ENCODE data around the gene DGCR6L. TPM values are rescaled to one million over a fixed set of nuclear protein-coding genes. Genes with fewer than 3 reads are reported as not detected.
"Not testable (repeated sequence)": the region's sequence is repeated elsewhere in the genome, so short reads cannot be mapped to it uniquely, and the experiment has no call there.

Gene DGCR6L
- total RNA-seq, 4 donors from 2014 or later, result 27.7 to 52.3 (median 36.9) TPM

- Histone ChIP-seq H3K27ac (no peak overlapping the region), H3K36me3 (no peaks in the 10 kb centered on the region), H3K27me3 (no peaks in the 10 kb centered on the region), H3K4me3 (no peak overlapping the region), H3K9me3 (no peaks in the 10 kb centered on the region), H3K4me1 (peaks cover 15 to 32% (median 24%) of the 10 kb centered on the region in 4 donors)
- in situ Hi-C loops (cut with MboI; ENCODE audit: low pct_ligation_motif_present in 1 of 4, low pct_unique_long_range_greater_than_20kb in 1 of 4, low sequenced_read_pairs in 3 of 4) (no loop called here), intact Hi-C loops (cut with DNase I; ENCODE audit: low total_unique reads) (no loop called here)
- TF ChIP-seq EP300 (IDR thresholded peaks at IDR 0.05; ENCODE audit: low read depth) (no peak), POLR2AphosphoS5 (IDR thresholded peaks at IDR 0.05) (no peak), POLR2A (IDR thresholded peaks at IDR 0.05) (no peak)
- TF ChIP-seq, protein P1, sequence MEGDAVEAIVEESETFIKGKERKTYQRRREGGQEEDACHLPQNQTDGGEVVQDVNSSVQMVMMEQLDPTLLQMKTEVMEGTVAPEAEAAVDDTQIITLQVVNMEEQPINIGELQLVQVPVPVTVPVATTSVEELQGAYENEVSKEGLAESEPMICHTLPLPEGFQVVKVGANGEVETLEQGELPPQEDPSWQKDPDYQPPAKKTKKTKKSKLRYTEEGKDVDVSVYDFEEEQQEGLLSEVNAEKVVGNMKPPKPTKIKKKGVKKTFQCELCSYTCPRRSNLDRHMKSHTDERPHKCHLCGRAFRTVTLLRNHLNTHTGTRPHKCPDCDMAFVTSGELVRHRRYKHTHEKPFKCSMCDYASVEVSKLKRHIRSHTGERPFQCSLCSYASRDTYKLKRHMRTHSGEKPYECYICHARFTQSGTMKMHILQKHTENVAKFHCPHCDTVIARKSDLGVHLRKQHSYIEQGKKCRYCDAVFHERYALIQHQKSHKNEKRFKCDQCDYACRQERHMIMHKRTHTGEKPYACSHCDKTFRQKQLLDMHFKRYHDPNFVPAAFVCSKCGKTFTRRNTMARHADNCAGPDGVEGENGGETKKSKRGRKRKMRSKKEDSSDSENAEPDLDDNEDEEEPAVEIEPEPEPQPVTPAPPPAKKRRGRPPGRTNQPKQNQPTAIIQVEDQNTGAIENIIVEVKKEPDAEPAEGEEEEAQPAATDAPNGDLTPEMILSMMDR (IDR thresholded peaks at IDR 0.05), result no peak
- DNase-seq, result peak; percentile 4
- WGBS, 2 donors (ENCODE audit: low coverage in 1 of 2), result 92% methylated on average over 12 of the region's 12 CpGs; no CpG with 5 or more reads in 1 of the 2 donors
These were observed 3.5 kb downstream of the DGCR6L start for GRCh38 chr22:20316217-20316843.

DNA sequence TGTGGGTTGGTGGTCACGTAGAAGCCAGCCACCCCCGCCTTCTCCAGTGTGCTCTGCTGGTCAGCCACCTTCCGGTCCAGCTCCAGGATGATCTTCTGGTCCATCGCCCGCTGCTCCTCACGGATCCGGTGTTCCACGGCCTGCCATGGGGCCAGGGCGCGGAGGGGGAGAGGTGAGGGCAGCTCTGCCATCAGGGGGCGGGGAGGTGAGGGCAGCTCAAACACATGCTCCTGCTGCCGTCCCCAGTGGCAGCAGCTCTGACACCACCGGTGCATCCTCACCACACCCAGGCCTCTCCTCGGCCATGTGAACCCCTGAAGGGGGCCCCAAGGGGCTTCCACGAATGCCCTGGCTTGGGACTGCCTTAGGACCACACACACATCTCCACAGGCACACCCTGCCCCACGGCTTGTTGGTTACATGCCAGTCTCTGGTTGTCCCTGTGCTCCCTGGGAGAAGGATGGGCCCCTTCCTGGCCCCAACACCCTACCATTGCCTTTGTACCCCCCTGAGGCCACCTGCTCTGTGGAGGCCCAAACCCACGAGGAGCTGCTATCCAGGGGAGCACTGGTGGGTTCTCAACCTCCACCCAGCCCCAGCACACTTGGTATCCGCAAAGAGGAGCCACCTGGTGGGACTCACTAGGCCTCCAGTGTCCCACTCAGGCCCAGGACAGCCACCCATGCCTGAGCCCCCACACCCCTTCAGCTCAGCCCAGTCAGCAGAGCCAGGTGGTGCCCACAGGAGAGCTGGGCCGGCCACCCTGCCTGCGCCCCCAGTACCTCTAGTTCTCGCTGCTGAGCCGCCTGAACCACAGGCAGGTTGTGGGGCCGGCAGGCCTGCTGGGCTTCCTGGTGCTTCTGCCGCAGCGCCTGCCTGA lies 4.3 kb downstream of the DGCR6L start:
- Histone ChIP-seq H3K27ac (no peak overlapping the region), H3K36me3 (no peaks in the 10 kb centered on the region), H3K9me3 (no peaks in the 10 kb centered on the region), H3K27me3 (no peaks in the 10 kb centered on the region), H3K4me3 (no peak overlapping the region), H3K4me1 (peaks cover 9 to 25% (median 17%) of the 10 kb centered on the region in 4 donors)
- in situ Hi-C loops (cut with MboI; ENCODE audit: low pct_ligation_motif_present in 1 of 4, low pct_unique_long_range_greater_than_20kb in 1 of 4, low sequenced_read_pairs in 3 of 4), result no loop called here
- TF ChIP-seq, protein P1 (IDR thresholded peaks at IDR 0.05), result no peak
- no peak for TF ChIP-seq POLR2A (IDR thresholded peaks at IDR 0.05)
- no peak for TF ChIP-seq EP300 (IDR thresholded peaks at IDR 0.05; ENCODE audit: low read depth)
- TF ChIP-seq POLR2AphosphoS5 (IDR thresholded peaks at IDR 0.05), result no peak
- 77% methylated on average over 14 of the region's 25 CpGs; no CpG with 5 or more reads in 1 of the 2 donors for WGBS, 2 donors (ENCODE audit: low coverage in 1 of 2)
- peak; percentile 5 for DNase-seq
- intact Hi-C loops (cut with DNase I; ENCODE audit: low total_unique reads), result no loop called here

GRCh38 chr22:20314741-20315336 lies 5.0 kb downstream of the DGCR6L start:
- H3K36me3 ChIP-seq; in situ Hi-C loops (cut with MboI; ENCODE audit: low pct_ligation_motif_present in 1 of 4, low pct_unique_long_range_greater_than_20kb in 1 of 4, low sequenced_read_pairs in 3 of 4); intact Hi-C loops (cut with DNase I; ENCODE audit: low total_unique reads); H3K4me3 ChIP-seq; H3K27ac ChIP-seq; H3K27me3 ChIP-seq; H3K9me3 ChIP-seq: not testable (repeated sequence)
- 90% methylated on average over 3 of the region's 12 CpGs; no CpG with 5 or more reads in 1 of the 2 donors for WGBS, 2 donors (ENCODE audit: low coverage in 1 of 2)
- peak; percentile 2 for DNase-seq
- H3K4me1 ChIP-seq, result peaks cover 8 to 23% (median 16%) of the 10 kb centered on the region in 4 donors

GRCh38 chr22:20314206-20314605 lies 5.7 kb downstream of the DGCR6L start:
- intact Hi-C loops (cut with DNase I; ENCODE audit: low total_unique reads); H3K27me3 ChIP-seq; H3K36me3 ChIP-seq; H3K4me3 ChIP-seq; H3K9me3 ChIP-seq; H3K27ac ChIP-seq; in situ Hi-C loops (cut with MboI; ENCODE audit: low pct_ligation_motif_present in 1 of 4, low pct_unique_long_range_greater_than_20kb in 1 of 4, low sequenced_read_pairs in 3 of 4): not testable (repeated sequence)
- DNase-seq, result peak; percentile 3
- 100% methylated on average over 3 of the region's 5 CpGs; no CpG with 5 or more reads in 1 of the 2 donors for WGBS, 2 donors (ENCODE audit: low coverage in 1 of 2)
- peaks cover 7 to 21% (median 15%) of the 10 kb centered on the region in 4 donors for H3K4me1 ChIP-seq

DNA sequence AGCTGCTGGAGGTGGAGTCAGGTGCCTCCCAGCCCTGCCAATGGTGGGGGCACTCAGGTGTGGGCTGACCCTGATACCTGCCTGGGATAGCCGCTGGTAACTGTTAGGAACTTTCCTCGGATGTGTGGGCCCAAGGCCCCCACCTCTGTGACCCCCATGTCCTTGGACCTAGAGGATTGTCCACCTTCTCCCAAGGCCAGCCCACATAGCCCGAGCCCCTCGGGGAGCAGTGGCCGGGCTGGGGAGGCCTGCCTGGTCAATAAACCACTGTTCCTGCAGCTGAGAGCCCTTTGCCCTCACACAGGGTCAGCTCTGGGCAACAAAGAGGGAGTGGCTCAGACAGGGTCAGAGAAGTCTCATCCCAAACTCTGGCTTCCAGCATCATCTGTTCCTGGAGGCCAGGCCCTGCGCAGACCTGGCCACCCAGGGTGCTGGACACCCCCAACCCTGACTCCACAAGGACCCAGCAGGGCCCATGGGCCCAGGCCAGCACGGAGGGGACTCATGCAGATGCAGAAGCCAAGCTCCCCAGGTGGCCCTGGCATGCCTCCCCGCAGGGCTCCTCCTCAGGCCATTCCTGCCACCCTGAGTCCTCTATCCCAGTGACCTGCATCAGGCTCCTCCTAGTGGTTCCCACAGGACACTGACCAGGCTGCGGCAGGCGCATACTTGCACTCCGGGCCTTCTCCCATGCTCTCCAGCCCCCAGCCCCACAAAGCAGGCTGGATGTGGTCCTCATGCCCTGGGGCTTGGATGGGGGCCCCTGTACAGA lies 6.4 kb downstream of the DGCR6L start:
- H3K4me3 ChIP-seq; intact Hi-C loops (cut with DNase I; ENCODE audit: low total_unique reads); H3K9me3 ChIP-seq; H3K27me3 ChIP-seq; H3K27ac ChIP-seq; in situ Hi-C loops (cut with MboI; ENCODE audit: low pct_ligation_motif_present in 1 of 4, low pct_unique_long_range_greater_than_20kb in 1 of 4, low sequenced_read_pairs in 3 of 4); H3K36me3 ChIP-seq: not testable (repeated sequence)
- DNase-seq, result peak; percentile 3
- WGBS, 2 donors (ENCODE audit: low coverage in 1 of 2), result 95% methylated on average over 2 of the region's 11 CpGs; no CpG with 5 or more reads in 1 of the 2 donors
- H3K4me1 ChIP-seq, result peaks cover 0 to 14% (median 9%) of the 10 kb centered on the region in 4 donors

Data from transverse colon (tissue), 4 donors.